HL-60 (cell line): Measurements from ENCODE around the gene SLC1A7.

Experiments used
- DNase-seq, 2 experiments: peaks; one replicate each; pipeline ENCODE4 v3.0.0-alpha.2; 2010 to 2020; ENCODE audit warnings: low read depth in 1 of 2, low spot score in 1 of 2
- H3K27ac ChIP-seq: fragments of 250-450 bp; sonication (Bioruptor Pico); replicated peaks from 2 replicates; pipeline ENCODE4 v1.5.1; 2020; ENCODE audit warnings: mild to moderate bottlenecking, moderate library complexity
- H3K27me3 ChIP-seq: fragments of 250-450 bp; sonication (Bioruptor Pico); 2 replicates; pipeline ENCODE4 v1.5.1; 2021; ENCODE audit warnings: mild to moderate bottlenecking, moderate library complexity; ENCODE audit not compliant: insufficient read depth, poor library complexity, severe bottlenecking
- H3K4me3 ChIP-seq: replicated peaks from 2 replicates; pipeline ENCODE4 v1.5.1; 2011; ENCODE audit warnings: mild to moderate bottlenecking, control low read depth, low read length; ENCODE audit not compliant: insufficient read depth
- GABPA ChIP-seq: IDR thresholded peaks from 2 replicates; pipeline ENCODE4 v1.6.1; 2012; ENCODE audit warnings: low read depth
- POLR2AphosphoS5 ChIP-seq: IDR thresholded peaks from 2 replicates; pipeline ENCODE4 v1.6.1; 2012; ENCODE audit warnings: low read depth
- SPI1 ChIP-seq: IDR thresholded peaks from 2 replicates; pipeline ENCODE4 v1.6.1; 2012; ENCODE audit warnings: low read depth, mild to moderate bottlenecking, borderline replicate concordance
- TF ChIP-seq, protein P1 (sequence below): IDR thresholded peaks from one replicate; pipeline ENCODE4 v1.5.1; 2011; ENCODE audit warnings: low read length, control low read depth, inconsistent platforms; ENCODE audit not compliant: insufficient read depth
- TF ChIP-seq, protein P2 (sequence below): IDR thresholded peaks from 2 replicates; pipeline ENCODE4 v1.6.1; 2012; ENCODE audit warnings: low read depth; ENCODE audit not compliant: insufficient replicate concordance

SLC1A7 gene

DNA sequence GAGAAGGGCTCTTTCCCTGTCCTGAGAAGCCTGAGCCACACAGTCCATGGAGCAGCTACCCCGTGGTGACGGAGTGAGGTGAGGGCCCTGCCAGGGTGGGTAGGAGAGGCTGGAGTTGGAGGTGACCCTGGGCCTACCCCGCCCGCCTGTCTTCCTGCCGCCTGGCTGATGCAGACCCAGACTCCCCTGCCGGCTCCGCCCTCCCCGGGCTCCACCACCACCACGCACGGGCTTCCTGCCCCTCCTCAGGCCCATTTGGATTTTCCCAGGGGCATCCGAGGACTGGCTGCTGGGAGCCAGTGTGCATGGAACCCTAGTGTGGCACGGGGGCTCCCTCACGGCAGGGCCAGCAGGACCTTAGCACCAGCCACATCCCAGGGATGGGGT is 47.9 kb downstream of the SLC1A7 start:
- DNase-seq: no peak
- no peaks in the 10 kb centered on the region for H3K27me3 ChIP-seq
- H3K4me3 ChIP-seq: no peak overlapping the region
- no peak overlapping the region for H3K27ac ChIP-seq
- TF ChIP-seq, protein P1, sequence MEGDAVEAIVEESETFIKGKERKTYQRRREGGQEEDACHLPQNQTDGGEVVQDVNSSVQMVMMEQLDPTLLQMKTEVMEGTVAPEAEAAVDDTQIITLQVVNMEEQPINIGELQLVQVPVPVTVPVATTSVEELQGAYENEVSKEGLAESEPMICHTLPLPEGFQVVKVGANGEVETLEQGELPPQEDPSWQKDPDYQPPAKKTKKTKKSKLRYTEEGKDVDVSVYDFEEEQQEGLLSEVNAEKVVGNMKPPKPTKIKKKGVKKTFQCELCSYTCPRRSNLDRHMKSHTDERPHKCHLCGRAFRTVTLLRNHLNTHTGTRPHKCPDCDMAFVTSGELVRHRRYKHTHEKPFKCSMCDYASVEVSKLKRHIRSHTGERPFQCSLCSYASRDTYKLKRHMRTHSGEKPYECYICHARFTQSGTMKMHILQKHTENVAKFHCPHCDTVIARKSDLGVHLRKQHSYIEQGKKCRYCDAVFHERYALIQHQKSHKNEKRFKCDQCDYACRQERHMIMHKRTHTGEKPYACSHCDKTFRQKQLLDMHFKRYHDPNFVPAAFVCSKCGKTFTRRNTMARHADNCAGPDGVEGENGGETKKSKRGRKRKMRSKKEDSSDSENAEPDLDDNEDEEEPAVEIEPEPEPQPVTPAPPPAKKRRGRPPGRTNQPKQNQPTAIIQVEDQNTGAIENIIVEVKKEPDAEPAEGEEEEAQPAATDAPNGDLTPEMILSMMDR: no peak
- no peak for TF ChIP-seq GABPA

DNA sequence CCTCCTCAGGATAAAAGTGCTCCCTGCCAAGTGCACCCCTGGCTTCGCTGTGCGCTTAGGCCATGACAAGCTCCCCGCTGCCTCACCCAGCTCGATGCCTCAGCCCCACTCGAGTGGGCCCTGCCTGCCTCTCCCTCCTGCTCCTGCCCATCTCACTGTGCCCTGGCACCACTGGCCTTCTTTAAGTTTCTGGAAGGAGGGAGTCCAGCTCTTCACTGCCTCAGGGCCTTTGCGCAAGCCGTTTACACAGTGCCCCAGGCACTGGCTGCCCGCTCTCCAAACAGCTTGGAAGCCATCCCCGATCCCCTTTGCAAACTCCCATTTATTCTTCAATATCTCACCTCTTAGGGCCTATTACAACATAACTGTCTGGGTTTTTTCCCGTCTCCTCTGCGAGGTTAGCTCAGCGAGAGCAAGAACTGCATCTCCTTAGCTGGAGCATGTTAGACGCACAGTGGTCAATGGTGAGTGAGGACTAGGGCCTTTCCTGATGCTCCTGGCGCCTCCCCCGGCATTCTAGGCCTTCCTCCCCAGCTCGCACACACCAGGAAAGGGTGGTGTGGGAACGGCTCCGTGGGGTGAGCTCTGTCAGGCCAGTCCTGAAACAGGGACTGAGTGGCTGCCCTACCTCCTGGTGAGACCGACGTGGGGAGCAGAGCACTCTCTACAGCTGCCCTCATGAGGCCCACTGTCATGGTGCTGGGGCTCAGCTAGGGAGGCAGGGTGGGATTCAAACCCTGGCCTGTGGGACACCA is 48.5 kb downstream of the SLC1A7 start:
- Histone ChIP-seq H3K27me3 (no peaks in the 10 kb centered on the region), H3K27ac (no peak overlapping the region), H3K4me3 (no peak overlapping the region)
- TF ChIP-seq, protein P1: no peak
- no peak for TF ChIP-seq POLR2AphosphoS5
- TF ChIP-seq SPI1: no peak
- TF ChIP-seq, protein P2, sequence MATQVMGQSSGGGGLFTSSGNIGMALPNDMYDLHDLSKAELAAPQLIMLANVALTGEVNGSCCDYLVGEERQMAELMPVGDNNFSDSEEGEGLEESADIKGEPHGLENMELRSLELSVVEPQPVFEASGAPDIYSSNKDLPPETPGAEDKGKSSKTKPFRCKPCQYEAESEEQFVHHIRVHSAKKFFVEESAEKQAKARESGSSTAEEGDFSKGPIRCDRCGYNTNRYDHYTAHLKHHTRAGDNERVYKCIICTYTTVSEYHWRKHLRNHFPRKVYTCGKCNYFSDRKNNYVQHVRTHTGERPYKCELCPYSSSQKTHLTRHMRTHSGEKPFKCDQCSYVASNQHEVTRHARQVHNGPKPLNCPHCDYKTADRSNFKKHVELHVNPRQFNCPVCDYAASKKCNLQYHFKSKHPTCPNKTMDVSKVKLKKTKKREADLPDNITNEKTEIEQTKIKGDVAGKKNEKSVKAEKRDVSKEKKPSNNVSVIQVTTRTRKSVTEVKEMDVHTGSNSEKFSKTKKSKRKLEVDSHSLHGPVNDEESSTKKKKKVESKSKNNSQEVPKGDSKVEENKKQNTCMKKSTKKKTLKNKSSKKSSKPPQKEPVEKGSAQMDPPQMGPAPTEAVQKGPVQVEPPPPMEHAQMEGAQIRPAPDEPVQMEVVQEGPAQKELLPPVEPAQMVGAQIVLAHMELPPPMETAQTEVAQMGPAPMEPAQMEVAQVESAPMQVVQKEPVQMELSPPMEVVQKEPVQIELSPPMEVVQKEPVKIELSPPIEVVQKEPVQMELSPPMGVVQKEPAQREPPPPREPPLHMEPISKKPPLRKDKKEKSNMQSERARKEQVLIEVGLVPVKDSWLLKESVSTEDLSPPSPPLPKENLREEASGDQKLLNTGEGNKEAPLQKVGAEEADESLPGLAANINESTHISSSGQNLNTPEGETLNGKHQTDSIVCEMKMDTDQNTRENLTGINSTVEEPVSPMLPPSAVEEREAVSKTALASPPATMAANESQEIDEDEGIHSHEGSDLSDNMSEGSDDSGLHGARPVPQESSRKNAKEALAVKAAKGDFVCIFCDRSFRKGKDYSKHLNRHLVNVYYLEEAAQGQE: no peak
- TF ChIP-seq GABPA: no peak
- no peak for DNase-seq

DNA sequence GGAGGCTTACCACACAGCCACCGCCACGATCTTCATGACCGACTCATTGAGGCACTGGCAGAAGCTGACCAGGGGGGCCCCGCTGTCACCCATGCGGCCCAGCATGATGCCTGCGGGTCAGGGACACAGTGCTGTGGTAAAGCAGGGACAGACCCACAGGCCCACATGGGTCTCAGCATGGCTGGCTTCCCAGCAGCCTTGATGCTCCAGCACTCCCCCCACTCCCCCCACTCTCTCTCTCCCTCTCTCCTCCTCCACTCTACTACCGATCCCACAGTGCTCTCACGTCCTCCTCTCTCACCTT is 49.0 kb downstream of the SLC1A7 start:
- no peak for DNase-seq
- TF ChIP-seq, protein P2: no peak
- TF ChIP-seq POLR2AphosphoS5 (no peak), GABPA (no peak), SPI1 (no peak)
- TF ChIP-seq, protein P1: no peak
- H3K27ac ChIP-seq: no peak overlapping the region
- no peak overlapping the region for H3K4me3 ChIP-seq
- no peaks in the 10 kb centered on the region for H3K27me3 ChIP-seq
